Right ventricle myocardium inferior (tissue), 1 donor: ENCODE results near the gene TEX36. TPM values are rescaled to one million over a fixed set of nuclear protein-coding genes. Genes with fewer than 3 reads are reported as not detected.

Source experiments
- ATAC-seq: fragments of 200-7000 bp; cut with Tn5 transposase; one replicate; pipeline ENCODE4 v1.9.1; 2020; ENCODE audit warnings: mild to moderate bottlenecking, moderate library complexity
- DNase-seq: peaks from one replicate; pipeline ENCODE4 v3.0.0; 2021; ENCODE audit errors: missing footprints
- intact Hi-C: fragments of 100-400 bp; cut with DNase I; formaldehyde crosslinking; loops from one replicate; pipeline ENCODE4 v1.11.0; 2022
- total RNA-seq: library from RNA; stranded (reverse); fragmentation: NEBNext Ultra II Directional; extraction: Animal tissue kit (Norgen Biotek cat#: 25700); gene quantifications from one replicate; pipeline ENCODE4 v1.2.1, GENCODE V29; 2021
- donor health status: DM: no; HTN: yes; CAD: no; lungs with severe emphysema.

TEX36 gene
- total RNA-seq, 1 donor from 2014 or later = not detected

DNA sequence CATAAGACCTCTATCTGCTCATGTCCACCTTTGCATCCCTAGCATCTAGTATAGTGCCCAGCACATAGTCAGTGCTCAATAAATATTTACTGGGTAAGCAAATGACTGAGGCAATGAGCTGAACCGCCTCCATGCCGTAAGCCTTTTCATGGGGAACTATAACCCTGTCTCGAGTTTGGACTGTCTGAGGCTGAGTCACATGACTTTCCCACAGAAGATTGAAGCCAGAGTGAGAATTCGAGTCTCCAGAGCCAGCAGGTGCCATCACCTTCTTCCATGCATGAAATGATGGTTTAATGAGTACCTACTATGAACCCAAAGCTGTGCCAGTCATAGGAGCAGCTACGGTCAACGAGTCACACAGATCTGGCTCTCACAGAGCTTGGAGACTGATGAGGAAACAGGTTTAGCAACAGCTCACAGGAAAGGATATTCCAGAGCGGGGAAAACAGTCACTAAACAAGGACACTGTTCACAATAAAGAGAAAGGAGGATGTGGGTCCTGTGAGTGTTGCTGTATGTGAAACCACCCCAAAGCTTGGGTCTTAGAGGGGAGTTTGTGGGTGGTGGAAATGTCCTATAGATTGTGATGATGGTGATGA, 75.2 kb downstream of the TEX36 start:
- DNase-seq = no peak
- ATAC-seq = no peak

DNA sequence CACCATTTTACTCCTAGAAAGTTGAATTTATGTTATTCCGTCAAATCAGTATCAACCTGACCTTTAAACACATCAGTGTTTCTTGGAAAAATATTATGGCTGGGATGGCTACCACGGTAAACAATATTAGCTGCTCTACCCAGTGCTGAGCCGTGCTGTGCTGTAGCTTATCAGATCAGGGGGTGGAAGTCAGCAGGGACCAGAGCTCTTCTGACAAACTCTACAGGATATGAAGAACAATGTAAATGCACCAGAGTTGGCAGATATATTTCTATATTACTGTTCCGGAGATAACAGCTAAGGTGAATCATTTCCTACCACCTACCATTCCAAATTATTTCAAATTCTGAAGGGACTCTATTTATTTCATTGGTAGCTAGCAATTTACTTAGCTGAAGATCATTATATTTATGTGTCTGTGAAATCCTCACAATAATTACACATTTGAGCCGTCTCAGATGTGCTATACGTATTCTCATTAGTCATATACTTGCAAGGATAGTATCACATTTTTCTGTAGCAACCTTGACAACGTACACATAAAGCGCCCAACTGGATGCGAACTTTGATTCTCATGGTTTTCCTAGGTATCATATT, 76.5 kb downstream of the TEX36 start:
- DNase-seq = no peak
- ATAC-seq = no peak
- intact Hi-C loops = no loop called here

More for the DNA sequence above, 75.2 kb downstream of the TEX36 start:
- intact Hi-C loops = no loop called here

Other genes starting within 250 kb of the TEX36 start
- gene EDRF1, start 36.5 kb upstream of the TEX36 start, total RNA-seq = 9.6 TPM
- not detected for gene MMP21, start 92.7 kb upstream of the TEX36 start, total RNA-seq
- 71.8 TPM for gene UROS, start 140.1 kb upstream of the TEX36 start, total RNA-seq
- 38.4 TPM for gene BCCIP, start 140.4 kb upstream of the TEX36 start, total RNA-seq
- gene DHX32, start 198.1 kb upstream of the TEX36 start, total RNA-seq = 42.3 TPM
- gene FANK1, start 213.4 kb upstream of the TEX36 start, total RNA-seq = 0.51 TPM